HCT116 (cell line): ENCODE data around the gene CDC14B. TPM values are rescaled to one million over a fixed set of nuclear protein-coding genes. Genes with fewer than 3 reads are reported as not detected.

Experiments
- ATAC-seq: fragments of 200-7000 bp; cut with Tn5 transposase; 2 replicates; pipeline ENCODE4 v1.9.1; 2020; ENCODE audit warnings: mild to moderate bottlenecking, moderate library complexity
- BruUV-seq: library from RNA; stranded (reverse); fragments of 400-500 nt; replicated peaks from 2 replicates; lab custom pipeline; 2021; lab: Mats Ljungman, UMichigan
- CTCF ChIA-PET: fragments of 300-600 bp; sonication (Branson Sonifier 250); formaldehyde crosslinking; loops from one replicate; lab custom pipeline; 2021; ENCODE audit warnings: antibody characterized with exemption; lab: Charles Lee
- POLR2A ChIA-PET: fragments of 300-600, 350-600 bp; sonication (Branson Sonifier 250); formaldehyde crosslinking; loops from one replicate; lab custom pipeline; 2021; ENCODE audit warnings: antibody characterized with exemption; lab: Charles Lee
- RAD21 ChIA-PET, 2 experiments: fragments of 300-600 bp; sonication (Branson Sonifier 250); formaldehyde crosslinking; loops; one replicate each; lab custom pipeline; 2023; ENCODE audit warnings: low total read pairs in 2 of 2; ENCODE audit not compliant: uncharacterized antibody in 2 of 2, unreplicated experiment in 2 of 2, low non-redundant PET in 1 of 2; lab: Charles Lee
- DNase-seq: peaks from one replicate; pipeline ENCODE4 v3.0.0-alpha.2; 2010; ENCODE audit warnings: low read depth, low spot score
- H2AFZ ChIP-seq: fragments of 200-600 bp; shearing (Covaris generic), sonication (generic); 2 replicates; pipeline ENCODE4 v1.6.1; 2017; ENCODE audit warnings: low read depth, mixed run types, mixed read lengths, antibody characterized with exemption, low read length; ENCODE audit not compliant: poor library complexity, severe bottlenecking
- H3K27ac ChIP-seq: 2 replicates; pipeline ENCODE4 v1.5.1; 2012; ENCODE audit warnings: low read depth, low read length
- H3K27me3 ChIP-seq: fragments of 200-600 bp; sonication (generic); 2 replicates; pipeline ENCODE4 v1.6.1; 2016; ENCODE audit warnings: mixed run types, low read length, mixed read lengths; ENCODE audit not compliant: insufficient read depth
- H3K36me3 ChIP-seq, 2 experiments: fragments of 200-500 bp in 1 of 2; fragments of 200-600 bp in 1 of 2; sonication (Bioruptor generic) in 1 of 2; sonication (generic) in 1 of 2; 2 replicates each; pipeline versions ENCODE4 v1.5.1 to v1.6.1; 2014 to 2016; ENCODE audit warnings: low read length in 2 of 2, inconsistent platforms in 1 of 2, mixed read lengths in 1 of 2, mixed run types in 1 of 2; ENCODE audit not compliant: insufficient read depth in 2 of 2, control insufficient read depth in 1 of 2
- H3K4me1 ChIP-seq, 2 experiments: fragments of 200-600 bp in 1 of 2; sonication (generic) in 1 of 2; 2 replicates each; pipeline versions ENCODE4 v1.5.1 to v1.6.1; 2012 to 2017; ENCODE audit warnings: low read length in 2 of 2, inconsistent platforms in 1 of 2, mild to moderate bottlenecking in 1 of 2, mixed read lengths in 1 of 2, mixed run types in 1 of 2, moderate library complexity in 1 of 2; ENCODE audit not compliant: insufficient read depth in 2 of 2, control insufficient read depth in 1 of 2
- H3K4me2 ChIP-seq: fragments of 200-600 bp; sonication (generic); 2 replicates; pipeline ENCODE4 v1.6.1; 2017; ENCODE audit warnings: mixed run types, low read length, mixed read lengths
- H3K4me3 ChIP-seq, 2 experiments: fragments of 200-600 bp in 1 of 2; sonication (generic) in 1 of 2; replicated peaks in 1 of 2; 2 replicates each; pipeline ENCODE4 v1.5.1; 2011 to 2016; ENCODE audit warnings: low read length in 2 of 2, control low read depth in 1 of 2, low read depth in 1 of 2, mild to moderate bottlenecking in 1 of 2, mixed read lengths in 1 of 2, mixed run types in 1 of 2
- H3K79me2 ChIP-seq: fragments of 200-600 bp; sonication (generic); 2 replicates; pipeline ENCODE4 v1.6.1; 2017; ENCODE audit warnings: mild to moderate bottlenecking, mixed run types, low read length, moderate library complexity, mixed read lengths; ENCODE audit not compliant: insufficient read depth
- H3K9ac ChIP-seq: fragments of 200-600 bp; sonication (generic); 2 replicates; pipeline ENCODE4 v1.6.1; 2016; ENCODE audit warnings: low read length, mixed read lengths
- H3K9me2 ChIP-seq: fragments of 200-600 bp; sonication (generic), shearing (Covaris generic); 2 replicates; pipeline ENCODE4 v1.6.1; 2017; ENCODE audit warnings: mixed run types, mild to moderate bottlenecking, moderate library complexity; ENCODE audit not compliant: insufficient read depth
- H3K9me3 ChIP-seq, 2 experiments: fragments of 200-500 bp in 1 of 2; fragments of 200-600 bp in 1 of 2; sonication (Bioruptor generic) in 1 of 2; sonication (generic) in 1 of 2; 2 replicates each; pipeline ENCODE4 v1.6.1; 2014 to 2017; ENCODE audit warnings: low read length in 2 of 2, mixed read lengths in 2 of 2, inconsistent platforms in 1 of 2, low read depth in 1 of 2, mild to moderate bottlenecking in 1 of 2, mixed run types in 1 of 2, moderate library complexity in 1 of 2; ENCODE audit not compliant: control insufficient read depth in 1 of 2, insufficient read depth in 1 of 2
- H4K20me1 ChIP-seq: fragments of 200-600 bp; sonication (generic), shearing (Covaris generic); 2 replicates; pipeline ENCODE4 v1.6.1; 2017; ENCODE audit warnings: mixed run types, mild to moderate bottlenecking, moderate library complexity; ENCODE audit not compliant: insufficient read depth
- FOSL1 ChIP-seq: IDR thresholded peaks from 2 replicates; pipeline ENCODE4 v1.6.1; 2012; ENCODE audit warnings: low read depth
- JUND ChIP-seq: IDR thresholded peaks from 2 replicates; pipeline ENCODE4 v1.6.1; 2012
- POLR2A ChIP-seq: IDR thresholded peaks from 2 replicates; pipeline ENCODE4 v1.7.0; 2011; ENCODE audit warnings: borderline replicate concordance; ENCODE audit not compliant: insufficient read depth, insufficient read length; ENCODE audit errors: extremely low read depth
- REST ChIP-seq: IDR thresholded peaks from 2 replicates; pipeline ENCODE4 v1.6.1; 2012; ENCODE audit warnings: low read depth
- TCF7L2 ChIP-seq: IDR thresholded peaks from 2 replicates; pipeline ENCODE4 v1.7.0; 2011; ENCODE audit warnings: borderline replicate concordance, inconsistent platforms; ENCODE audit not compliant: insufficient read depth, insufficient read length; ENCODE audit errors: extremely low read depth
- ZBTB33 ChIP-seq: IDR thresholded peaks from 2 replicates; pipeline ENCODE4 v1.6.1; 2011; ENCODE audit warnings: mild to moderate bottlenecking, low read length, moderate library complexity; ENCODE audit not compliant: insufficient replicate concordance; ENCODE audit errors: extremely low read depth
- intact Hi-C: fragments of 100-400 bp; cut with micrococcal nuclease; formaldehyde crosslinking; loops from 2 replicates; pipeline ENCODE4 v1.10.0; 2022
- total RNA-seq: library from RNA; stranded (reverse); gene quantifications from one replicate; pipeline ENCODE4 v1.2.1, GENCODE V29; 2021; ENCODE audit not compliant: unreplicated experiment

The CDC14B gene
- total RNA-seq, 1 experiment from 2014 or later = 21.6 TPM

- TF ChIP-seq REST (no peak), ZBTB33 (no peak), FOSL1 (no peak)
These were observed 109.4 kb downstream of the CDC14B start (continued) for GRCh38 chr9:96510258-96510657.

- POLR2A ChIA-PET = interaction anchor here (1.0 kb wide), 1 partner anchor 14 kb away, joined by 4 read pairs; no protein-coding TSS in a partner anchor
- Histone ChIP-seq H3K27ac (no peak overlapping the region), H3K9ac (no peak overlapping the region), H3K4me2 (no peak overlapping the region), H3K36me3 (peaks cover 0 to 4% of the 10 kb centered on the region in 2 experiments; a peak in 1 of 4 replicates), H4K20me1 (no peaks in the 10 kb centered on the region), H3K4me1 (no peaks in the 10 kb centered on the region), H3K79me2 (no peaks in the 10 kb centered on the region), H3K9me3 (no peaks in the 10 kb centered on the region), H3K9me2 (no peaks in the 10 kb centered on the region), H2AFZ (no peak overlapping the region), H3K27me3 (no peaks in the 10 kb centered on the region), H3K4me3 (no peak overlapping the region)
- TF ChIP-seq TCF7L2 (no peak), JUND (no peak), REST (no peak), POLR2A (no peak)
- ATAC-seq (no peak), DNase-seq (no peak)
- no TSS peak for BruUV-seq
- intact Hi-C loops = no loop called here
- RAD21 ChIA-PET = no interaction called here
- CTCF ChIA-PET = no interaction called here
These were observed 109.8 kb downstream of the CDC14B start for GRCh38 chr9:96509848-96510247.
